Right cardiac atrium (tissue), 5 donors: ENCODE measurements around the gene SPATA31D3. TPM values are rescaled to one million over a fixed set of nuclear protein-coding genes. Genes with fewer than 3 reads are reported as not detected.
"Not testable (repeated sequence)": the region's sequence is repeated elsewhere in the genome, so short reads cannot be mapped to it uniquely, and the experiment has no call there.

Source experiments
- ATAC-seq, 2 donors: fragments of 200-7000 bp; cut with Tn5 transposase; one replicate each; pipeline versions ENCODE4 v1.8.0 to v1.9.1; 2020; ENCODE audit warnings: moderate library complexity in 2 of 2, mild to moderate bottlenecking in 1 of 2
- DNase-seq, 3 donors: peaks; one replicate each; pipeline ENCODE4 v3.0.0-alpha.2; 2020
- H3K27ac ChIP-seq: one replicate; pipeline ENCODE4 v1.5.1; 2013; ENCODE audit warnings: mild to moderate bottlenecking, low read length, control low read depth, moderate library complexity
- H3K27me3 ChIP-seq: one replicate; pipeline ENCODE4 v1.6.1; 2013; ENCODE audit not compliant: control insufficient read depth, insufficient read depth
- H3K4me1 ChIP-seq: one replicate; pipeline ENCODE4 v1.6.1; 2013; ENCODE audit warnings: low read length; ENCODE audit not compliant: control insufficient read depth, insufficient read depth
- H3K4me3 ChIP-seq: one replicate; pipeline ENCODE4 v1.5.1; 2013; ENCODE audit warnings: low read length, control low read depth
- H3K9me3 ChIP-seq: one replicate; pipeline ENCODE4 v1.6.1; 2013; ENCODE audit warnings: low read length; ENCODE audit not compliant: control insufficient read depth
- WGBS: extraction: QIAGEN DNeasy Blood & Tissue Kit; methylation state at CpG from one replicate; pipeline ENCODE4 v1.1.7; 2013; 5-methylcytosine and 5-hydroxymethylcytosine counted together
- intact Hi-C, 4 donors: fragments of 100-400 bp; cut with DNase I; formaldehyde crosslinking; loops; one replicate each; pipeline versions ENCODE4 v1.11.0 to v1.14.0; 2022 to 2023
- polyA plus RNA-seq: library from polyadenylated mRNA; stranded (reverse); fragments of 200-250 nt; gene quantifications from one replicate; pipeline ENCODE4 v1.2.3, GENCODE V29; 2013
- total RNA-seq, 4 donors: library from RNA; stranded (reverse); fragmentation: NEBNext Ultra II Directional; extraction: Animal tissue kit (Norgen Biotek cat#: 25700); gene quantifications; one replicate each; pipeline ENCODE4 v1.2.1, GENCODE V29; 2021
- donor health status: healthy with polysubstance abuse.
- donor health status: DM: no; HTN: yes; CAD: no.
- donor health status: DM: no; HTN: no; CAD: no.
- donor health status: DM: no; HTN: yes; CAD: no; lungs with severe emphysema.
- donor health status: DM: yes; HTN: yes; CAD: no.

SPATA31D3 gene
- total and polyA plus RNA-seq, 5 donors, result not detected

DNA sequence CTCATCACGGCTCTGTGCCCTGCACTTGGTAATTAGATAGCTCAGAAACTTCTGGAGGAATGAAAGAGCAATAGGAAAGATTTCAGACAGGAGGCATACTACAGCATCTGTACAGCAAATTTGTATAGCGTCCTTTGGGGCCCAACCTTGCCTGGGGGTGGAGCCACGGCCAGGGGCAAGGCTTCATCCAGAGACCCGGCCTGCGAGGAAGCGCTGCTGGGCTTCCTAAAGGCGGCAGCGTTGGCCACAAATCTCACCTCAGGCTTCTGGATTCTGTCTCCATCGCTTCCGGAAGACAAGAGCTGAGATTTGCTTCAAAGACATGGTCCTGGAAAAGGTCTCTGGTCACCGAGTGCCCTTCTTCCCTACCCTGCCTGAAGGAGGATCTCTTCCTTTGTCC is 33.1 kb downstream of the SPATA31D3 start:
- no peak overlapping the region for H3K4me3 ChIP-seq
- H3K27ac ChIP-seq, result no peak overlapping the region
- DNase-seq (no peak), ATAC-seq (no peak)
- intact Hi-C loops, result no loop called here
- 89% methylated on average over 11 of the region's 11 CpGs for WGBS
- no peaks in the 10 kb centered on the region for H3K27me3 ChIP-seq
- no peaks in the 10 kb centered on the region for H3K4me1 ChIP-seq
- H3K9me3 ChIP-seq, result no peaks in the 10 kb centered on the region

- DNase-seq (no peak), ATAC-seq (no peak)
- intact Hi-C loops, result no loop called here
- 65% methylated on average over 2 of the region's 2 CpGs for WGBS
- no peaks in the 10 kb centered on the region for H3K4me1 ChIP-seq
- H3K4me3 ChIP-seq, result no peak overlapping the region
- no peak overlapping the region for H3K27ac ChIP-seq
- H3K9me3 ChIP-seq, result no peaks in the 10 kb centered on the region
- H3K27me3 ChIP-seq, result no peaks in the 10 kb centered on the region
Measured at GRCh38 chr9:81979196-81979595, 35.9 kb downstream of the SPATA31D3 start.

DNA sequence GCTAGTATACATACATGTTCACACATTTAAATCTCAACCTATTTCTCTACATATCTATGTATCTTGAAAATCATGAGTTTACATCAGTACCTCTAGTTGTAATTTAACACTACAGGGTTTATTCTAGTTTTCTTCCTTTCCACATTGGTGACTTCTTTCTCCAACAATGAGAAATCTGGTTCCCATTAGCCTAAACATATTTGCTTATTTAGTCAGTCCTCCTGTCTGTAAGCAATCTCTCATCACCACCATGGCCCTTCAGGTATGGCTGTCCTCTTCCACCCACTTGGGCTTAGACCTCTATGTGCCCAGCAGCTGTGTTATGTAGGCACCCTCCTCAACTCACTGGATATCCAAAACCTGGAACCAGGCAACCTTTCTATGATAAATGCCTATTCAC is 37.3 kb downstream of the SPATA31D3 start:
- no peak overlapping the region for H3K4me3 ChIP-seq
- no peaks in the 10 kb centered on the region for H3K4me1 ChIP-seq
- no peak for DNase-seq
- ATAC-seq, result no peak
- no peaks in the 10 kb centered on the region for H3K9me3 ChIP-seq
- H3K27me3 ChIP-seq, result no peaks in the 10 kb centered on the region
- intact Hi-C loops, result no loop called here
- H3K27ac ChIP-seq, result no peak overlapping the region

GRCh38 chr9:81981883-81982282 is 38.6 kb downstream of the SPATA31D3 start:
- H3K27ac ChIP-seq, result no peak overlapping the region
- H3K27me3 ChIP-seq, result no peaks in the 10 kb centered on the region
- H3K4me1 ChIP-seq, result no peaks in the 10 kb centered on the region
- H3K4me3 ChIP-seq, result no peak overlapping the region
- 92% methylated on average over 4 of the region's 4 CpGs for WGBS
- intact Hi-C loops, result no loop called here
- DNase-seq (no peak), ATAC-seq (no peak)
- H3K9me3 ChIP-seq, result no peaks in the 10 kb centered on the region

- DNase-seq (no peak), ATAC-seq (no peak)
- H3K27me3 ChIP-seq, result no peaks in the 10 kb centered on the region
- H3K27ac ChIP-seq, result no peak overlapping the region
- H3K4me3 ChIP-seq, result no peak overlapping the region
- no peaks in the 10 kb centered on the region for H3K4me1 ChIP-seq
- intact Hi-C loops, result no loop called here
- 84% methylated on average over 6 of the region's 6 CpGs for WGBS
- no peaks in the 10 kb centered on the region for H3K9me3 ChIP-seq
Measured at GRCh38 chr9:81984928-81985327, 41.6 kb downstream of the SPATA31D3 start.

DNA sequence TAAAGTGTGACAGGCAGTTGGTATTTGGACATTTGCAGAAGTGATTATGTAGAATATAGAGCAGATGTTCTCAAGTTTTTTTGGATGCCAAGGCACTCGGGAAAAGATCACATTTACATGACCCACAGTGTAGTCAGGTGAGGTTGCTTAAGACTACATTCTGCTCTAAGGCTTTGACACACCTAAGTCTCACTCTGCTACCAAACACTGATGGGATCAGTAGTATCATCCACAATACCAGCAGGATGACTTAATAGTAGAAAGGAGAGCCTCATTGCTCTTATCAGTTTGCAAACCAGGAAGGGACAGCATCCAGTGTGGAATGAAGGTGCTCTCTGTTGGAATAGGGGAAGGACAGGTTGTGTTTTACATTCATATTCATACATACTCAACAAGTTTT is 42.8 kb downstream of the SPATA31D3 start:
- DNase-seq (no peak), ATAC-seq (no peak)
- intact Hi-C loops, result no loop called here
- WGBS, result 73% methylated on average over 1 of the region's 1 CpG
- Histone ChIP-seq H3K4me1 (no peaks in the 10 kb centered on the region), H3K9me3 (no peaks in the 10 kb centered on the region), H3K27ac (no peak overlapping the region), H3K4me3 (no peak overlapping the region), H3K27me3 (no peaks in the 10 kb centered on the region)

DNA sequence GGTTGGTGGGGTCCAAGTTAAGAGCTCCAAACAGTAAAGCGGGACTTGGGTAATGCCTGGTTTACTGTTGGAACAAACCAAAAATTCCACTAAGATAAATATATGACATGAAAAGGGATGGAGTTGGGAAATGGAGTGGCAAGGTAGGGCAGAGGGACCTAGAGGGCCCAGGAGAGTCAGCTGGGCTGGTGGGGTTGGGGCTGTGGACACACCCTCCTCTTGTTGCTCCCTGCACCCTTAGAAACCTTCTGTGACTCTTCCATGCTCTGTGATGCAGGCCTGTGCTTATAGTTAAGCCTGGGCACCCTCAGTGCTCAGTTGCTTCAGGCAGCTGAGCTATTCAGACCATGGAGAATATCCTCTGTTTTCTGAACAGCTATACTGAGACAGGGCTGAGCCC is 45.2 kb downstream of the SPATA31D3 start, which contains the start of gene SPATA31D1:
TSS of gene SPATA31D1 (plus strand) at position 301 of the 400 bp plus-strand sequence. CDS start at position 348, 47 bp downstream.
- intact Hi-C loops, result not testable (repeated sequence)

GRCh38 chr9:81989700-81990099 is 46.4 kb downstream of the SPATA31D3 start:
- WGBS, result 96% methylated on average over 1 of the region's 1 CpG
- no peaks in the 10 kb centered on the region for H3K27me3 ChIP-seq
- no peak overlapping the region for H3K27ac ChIP-seq
- intact Hi-C loops, result no loop called here
- no peaks in the 10 kb centered on the region for H3K4me1 ChIP-seq
- no peak overlapping the region for H3K4me3 ChIP-seq
- DNase-seq (no peak), ATAC-seq (no peak)
- no peaks in the 10 kb centered on the region for H3K9me3 ChIP-seq

More for the DNA sequence above, 45.2 kb downstream of the SPATA31D3 start, which contains the start of gene SPATA31D1:
- ATAC-seq, H3K9me3 ChIP-seq, H3K4me3 ChIP-seq, H3K4me1 ChIP-seq, H3K27me3 ChIP-seq, DNase-seq, H3K27ac ChIP-seq: not testable (repeated sequence)
- 95% methylated on average over 1 of the region's 1 CpG for WGBS

DNA sequence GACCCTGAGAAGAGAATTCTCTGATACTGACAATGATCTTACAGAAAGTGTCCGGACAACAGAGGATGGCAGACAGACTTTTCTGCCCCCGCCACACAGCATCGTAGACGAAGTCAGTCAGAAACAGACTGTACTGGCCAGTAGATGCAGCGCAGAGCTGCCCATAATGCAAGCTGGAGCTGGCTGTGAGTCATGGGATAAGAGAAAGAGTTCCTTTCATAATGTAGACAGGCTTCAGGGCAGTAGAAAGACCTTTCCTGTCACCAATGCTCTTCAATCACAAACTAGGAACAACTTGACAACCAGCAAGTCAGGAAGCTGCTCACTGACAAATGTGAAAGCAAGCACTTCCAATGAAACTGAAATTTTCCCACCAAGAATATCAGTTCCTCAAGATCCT is 50.4 kb downstream of the SPATA31D3 start:
- H3K9me3 ChIP-seq, result no peaks in the 10 kb centered on the region
- 92% methylated on average over 5 of the region's 5 CpGs for WGBS
- no peaks in the 10 kb centered on the region for H3K4me1 ChIP-seq
- no peak for DNase-seq
- H3K4me3 ChIP-seq, result no peak overlapping the region
- intact Hi-C loops, result no loop called here
- no peak for ATAC-seq
- no peaks in the 10 kb centered on the region for H3K27me3 ChIP-seq
- H3K27ac ChIP-seq, result no peak overlapping the region

Other genes starting within 250 kb of the SPATA31D3 start
- not detected for gene SPATA31D4, start 15.1 kb upstream of the SPATA31D3 start, total RNA-seq
- gene SPATA31D4, start 15.1 kb upstream of the SPATA31D3 start, polyA plus RNA-seq, result not detected
- gene SPATA31D1, start 45.3 kb downstream of the SPATA31D3 start, total RNA-seq, result not detected
- not detected for gene SPATA31D1, start 45.3 kb downstream of the SPATA31D3 start, polyA plus RNA-seq